PC-9 (cell line): Measurements from ENCODE around the gene SGSM1. TPM values are rescaled to one million over a fixed set of nuclear protein-coding genes. Genes with fewer than 3 reads are reported as not detected.

Source experiments
- BruUV-seq: library from RNA; stranded (reverse); fragments of 400-500 nt; replicated peaks from 2 replicates; lab custom pipeline; 2021; lab: Mats Ljungman, UMichigan
- CTCF ChIA-PET: fragments of 300-600 bp; sonication (Branson Sonifier 250); formaldehyde crosslinking; loops from one replicate; lab custom pipeline; 2022; ENCODE audit warnings: antibody characterized with exemption; lab: Charles Lee
- POLR2A ChIA-PET: fragments of 300-600 bp; sonication (Branson Sonifier 250); formaldehyde crosslinking; loops from one replicate; lab custom pipeline; 2022; ENCODE audit warnings: antibody characterized with exemption; ENCODE audit not compliant: unreplicated experiment; lab: Charles Lee
- DNase-seq, 2 experiments: peaks; one replicate each; pipeline versions ENCODE4 v3.0.0 to v3.0.0-alpha.2; 2015 to 2022; ENCODE audit warnings: mixed read lengths in 1 of 2
- H2AFZ ChIP-seq: fragments of 200-600 bp; sonication (generic); 2 replicates; pipeline ENCODE4 v1.8.1; 2017; ENCODE audit warnings: antibody characterized with exemption
- H3F3A ChIP-seq: fragments of 200-600 bp; sonication (generic); 2 replicates; pipeline ENCODE4 v1.8.1; 2017; ENCODE audit warnings: antibody characterized with exemption, mild to moderate bottlenecking, low read depth; ENCODE audit not compliant: insufficient read depth
- H3K27ac ChIP-seq: fragments of 200-600 bp; sonication (generic); 2 replicates; pipeline ENCODE4 v1.6.1; 2016; ENCODE audit warnings: mixed run types
- H3K27me3 ChIP-seq: fragments of 200-600 bp; sonication (generic); 2 replicates; pipeline ENCODE4 v1.6.1; 2016; ENCODE audit warnings: low read depth, mixed run types; ENCODE audit not compliant: insufficient read depth
- H3K36me3 ChIP-seq: fragments of 200-600 bp; sonication (generic); 2 replicates; pipeline ENCODE4 v1.6.1; 2016; ENCODE audit warnings: low read depth, mixed run types
- H3K4me1 ChIP-seq: fragments of 200-600 bp; sonication (generic); replicated peaks from 2 replicates; pipeline ENCODE4 v1.6.1; 2016; ENCODE audit warnings: mixed run types; ENCODE audit not compliant: insufficient read depth
- H3K4me2 ChIP-seq: fragments of 200-600 bp; sonication (generic); 2 replicates; pipeline ENCODE4 v1.6.1; 2017; ENCODE audit warnings: mixed run types
- H3K4me3 ChIP-seq: fragments of 200-600 bp; sonication (generic); 2 replicates; pipeline ENCODE4 v1.6.1; 2016; ENCODE audit warnings: mixed run types
- H3K79me2 ChIP-seq: fragments of 200-600 bp; sonication (generic); 2 replicates; pipeline ENCODE4 v1.6.1; 2017; ENCODE audit warnings: low read depth, mixed run types
- H3K9me2 ChIP-seq: fragments of 200-600 bp; sonication (generic); 2 replicates; pipeline ENCODE4 v1.8.1; 2017; ENCODE audit warnings: mild to moderate bottlenecking; ENCODE audit not compliant: insufficient read depth
- H3K9me3 ChIP-seq: fragments of 200-600 bp; sonication (generic); 2 replicates; pipeline ENCODE4 v1.8.1; 2016; ENCODE audit warnings: low read depth; ENCODE audit not compliant: insufficient read depth
- H4K20me1 ChIP-seq: fragments of 200-600 bp; sonication (generic); 2 replicates; pipeline ENCODE4 v1.8.1; 2017; ENCODE audit not compliant: insufficient read depth
- CTCF ChIP-seq: fragments of 200-600 bp; sonication (generic); conservative IDR thresholded peaks from 2 replicates; pipeline ENCODE4 v1.6.1; 2017; ENCODE audit warnings: mixed run types, antibody characterized with exemption, mild to moderate bottlenecking, moderate library complexity
- EZH2 ChIP-seq: fragments of 200-600 bp; sonication (generic); IDR thresholded peaks from 2 replicates; pipeline ENCODE4 v1.8.0; 2017; ENCODE audit warnings: antibody characterized with exemption, low read depth
- intact Hi-C: fragments of 100-400 bp; cut with micrococcal nuclease; formaldehyde crosslinking; loops from one replicate; pipeline ENCODE4 v1.10.0; 2022; ENCODE audit not compliant: unreplicated experiment
- total RNA-seq: library from RNA; stranded (reverse); gene quantifications from 2 replicates; pipeline ENCODE4 v1.2.3, GENCODE V29; 2021

Gene SGSM1
- total RNA-seq, 1 experiment from 2014 or later, result 0.48 TPM

GRCh38 chr22:24954114-24954463, 148.1 kb downstream of the SGSM1 start:
- Histone ChIP-seq H3K27ac (peak overlapping the region; percentile 87; the same call in 1 of the 2 replicates), H3K9me3 (no peaks in the 10 kb centered on the region), H3K36me3 (no peaks in the 10 kb centered on the region), H3K27me3 (no peaks in the 10 kb centered on the region), H3K4me2 (peak overlapping the region; percentile 80), H3F3A (peaks cover 21% of the 10 kb centered on the region), H3K4me1 (peaks cover 26% of the 10 kb centered on the region), H3K79me2 (peaks cover 51% of the 10 kb centered on the region), H3K4me3 (peak overlapping the region; percentile 91), H2AFZ (peak overlapping the region; percentile 89; the same call in 1 of the 2 replicates), H4K20me1 (no peaks in the 10 kb centered on the region), H3K9me2 (no peaks in the 10 kb centered on the region)
- BruUV-seq, result TSS peak; percentile 76
- intact Hi-C loops, result no loop called here
- TF ChIP-seq EZH2 (no peak), CTCF (no peak)
- ChIA-PET POLR2A (no interaction called here), CTCF (no interaction called here)
- DNase-seq, result no peak

- Histone ChIP-seq H3F3A (peaks cover 21% of the 10 kb centered on the region), H3K79me2 (peaks cover 58% of the 10 kb centered on the region), H3K27me3 (no peaks in the 10 kb centered on the region), H3K9me2 (no peaks in the 10 kb centered on the region), H3K27ac (no peak overlapping the region), H2AFZ (no peak overlapping the region), H3K4me1 (peaks cover 33% of the 10 kb centered on the region), H3K4me2 (peak overlapping the region; percentile 80; the same call in 1 of the 2 replicates), H3K4me3 (no peak overlapping the region), H4K20me1 (no peaks in the 10 kb centered on the region), H3K36me3 (no peaks in the 10 kb centered on the region), H3K9me3 (no peaks in the 10 kb centered on the region)
- no peak for DNase-seq
- CTCF ChIA-PET, result no interaction called here
- no peak for TF ChIP-seq CTCF
- no peak for TF ChIP-seq EZH2
- POLR2A ChIA-PET, result no interaction called here
- intact Hi-C loops, result no loop called here
- BruUV-seq, result no TSS peak
Observed at GRCh38 chr22:24954856-24955255, 148.8 kb downstream of the SGSM1 start.

GRCh38 chr22:24957043-24957442, 151.0 kb downstream of the SGSM1 start:
- Histone ChIP-seq H3K9me2 (no peaks in the 10 kb centered on the region), H4K20me1 (0 out of 2 replicates have a peak, but pooled peaks cover under 1% of the 10 kb centered on the region), H3K4me1 (peaks cover 33% of the 10 kb centered on the region), H3K79me2 (peaks cover 78% of the 10 kb centered on the region), H3K27ac (0 out of 2 replicates have a peak overlapping the region, but pooled peaks have one; percentile 16), H3K36me3 (no peaks in the 10 kb centered on the region; the same call in none of the 2 replicates), H3K27me3 (no peaks in the 10 kb centered on the region), H2AFZ (no peak overlapping the region), H3K4me2 (no peak overlapping the region), H3K4me3 (no peak overlapping the region), H3K9me3 (no peaks in the 10 kb centered on the region), H3F3A (peaks cover 22% of the 10 kb centered on the region)
- intact Hi-C loops, result no loop called here
- no peak for DNase-seq
- CTCF ChIA-PET, result interaction anchor here (0.6 kb wide), 1 partner anchor 100 kb away, joined by 5 read pairs; no protein-coding TSS in a partner anchor
- POLR2A ChIA-PET, result interaction anchor here (0.7 kb wide), 1 partner anchor 37 kb away, joined by 3 read pairs; no protein-coding TSS in a partner anchor
- no TSS peak for BruUV-seq
- no peak for TF ChIP-seq CTCF
- no peak for TF ChIP-seq EZH2
